Measurements from ENCODE around the gene PRF1.
"Not testable (repeated sequence)": the region's sequence is repeated elsewhere in the genome, so short reads cannot be mapped to it uniquely, and the experiment has no call there.

GRCh38 chr10:70644959-70645358 lies 42.4 kb upstream of the PRF1 start:
- TF ChIP-seq CTCF (IDR thresholded peaks at IDR 0.05); EZH2 (IDR thresholded peaks at IDR 0.05; ENCODE audit: borderline replicate concordance, insufficient read depth, low read depth, low read length, poor library complexity, severe bottlenecking): not testable (repeated sequence)
